Suprapubic skin (tissue), 4 donors: Measurements from ENCODE around the gene TAF3. TPM values are rescaled to one million over a fixed set of nuclear protein-coding genes. Genes with fewer than 3 reads are reported as not detected.

Experiments used
- DNase-seq, 2 donors: peaks; one replicate each; pipeline ENCODE4 v3.0.0-alpha.2; 2019; ENCODE audit warnings: low spot score in 2 of 2
- H3K27ac ChIP-seq: fragments of 200-600 bp; sonication (generic); one replicate; pipeline ENCODE4 v1.5.1; 2019
- H3K27me3 ChIP-seq: fragments of 200-600 bp; sonication (generic); one replicate; pipeline ENCODE4 v1.5.1; 2019
- H3K36me3 ChIP-seq: fragments of 200-600 bp; sonication (generic); one replicate; pipeline ENCODE4 v1.5.1; 2019
- H3K4me1 ChIP-seq: fragments of 200-600 bp; sonication (generic); one replicate; pipeline ENCODE4 v1.5.1; 2019
- H3K4me3 ChIP-seq: fragments of 200-600 bp; sonication (generic); one replicate; pipeline ENCODE4 v1.5.1; 2019; ENCODE audit warnings: mild to moderate bottlenecking
- H3K9me3 ChIP-seq: fragments of 200-600 bp; sonication (generic); one replicate; pipeline ENCODE4 v1.5.1; 2019
- EP300 ChIP-seq: sonication (generic); formaldehyde crosslinking; IDR thresholded peaks from one replicate; pipeline ENCODE4 v1.6.1; 2017; ENCODE audit warnings: antibody characterized with exemption
- POLR2A ChIP-seq, 2 donors: fragments of 450-650 bp; IDR thresholded peaks; one replicate each; pipeline ENCODE4 v1.6.1; 2017; ENCODE audit warnings: antibody characterized with exemption in 2 of 2, mild to moderate bottlenecking in 2 of 2, moderate library complexity in 2 of 2
- POLR2AphosphoS5 ChIP-seq, 3 donors: sonication (generic); formaldehyde crosslinking; IDR thresholded peaks; one replicate each; pipeline ENCODE4 v1.6.1; 2017; ENCODE audit warnings: antibody characterized with exemption in 3 of 3
- WGBS: methylation state at CpG from one replicate; pipeline ENCODE4 v1.1.5; 2018; 5-methylcytosine and 5-hydroxymethylcytosine counted together
- total RNA-seq, 4 donors: library from RNA; depleted of rRNA; stranded (reverse); fragments of >200 nt; gene quantifications; one replicate each; pipeline ENCODE4 v1.1.0, GENCODE V29; 2016
- TF ChIP-seq, protein P1 (sequence below), 2 donors: fragments of 200-600 bp in 1 of 2; fragments of 450-650 bp in 1 of 2; sonication (generic) in 1 of 2; IDR thresholded peaks; one replicate each; pipeline ENCODE4 v1.5.1; 2016 to 2019; ENCODE audit warnings: antibody characterized with exemption in 2 of 2, mild to moderate bottlenecking in 1 of 2, moderate library complexity in 1 of 2

TAF3 gene
- total RNA-seq, 4 donors from 2014 or later: 5.6 to 13.3 (median 10.3) TPM

DNA sequence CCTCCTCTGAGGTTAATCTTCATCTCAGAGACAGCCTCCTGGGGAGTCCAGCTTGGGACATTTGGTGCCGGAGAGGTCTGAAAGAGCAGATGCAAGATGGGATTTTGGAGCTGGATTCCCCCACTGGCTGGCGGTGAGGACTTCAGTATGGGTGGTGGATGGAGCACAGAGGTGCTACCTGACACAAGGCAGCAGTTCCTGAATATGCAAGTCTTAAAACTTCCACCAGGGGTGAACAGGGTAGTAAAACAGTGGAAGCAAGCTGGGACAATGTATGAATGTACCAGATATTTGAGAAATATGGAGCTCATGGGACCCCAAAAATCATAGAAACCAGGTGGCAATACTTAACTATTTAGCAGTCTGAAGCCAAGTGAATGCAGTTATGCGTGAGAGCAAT, 4.8 kb upstream of the TAF3 start:
- TF ChIP-seq EP300 (no peak), POLR2AphosphoS5 (IDR thresholded peaks at IDR 0.05) (no peak), POLR2A (IDR thresholded peaks at IDR 0.05) (no peak)
- TF ChIP-seq, protein P1, sequence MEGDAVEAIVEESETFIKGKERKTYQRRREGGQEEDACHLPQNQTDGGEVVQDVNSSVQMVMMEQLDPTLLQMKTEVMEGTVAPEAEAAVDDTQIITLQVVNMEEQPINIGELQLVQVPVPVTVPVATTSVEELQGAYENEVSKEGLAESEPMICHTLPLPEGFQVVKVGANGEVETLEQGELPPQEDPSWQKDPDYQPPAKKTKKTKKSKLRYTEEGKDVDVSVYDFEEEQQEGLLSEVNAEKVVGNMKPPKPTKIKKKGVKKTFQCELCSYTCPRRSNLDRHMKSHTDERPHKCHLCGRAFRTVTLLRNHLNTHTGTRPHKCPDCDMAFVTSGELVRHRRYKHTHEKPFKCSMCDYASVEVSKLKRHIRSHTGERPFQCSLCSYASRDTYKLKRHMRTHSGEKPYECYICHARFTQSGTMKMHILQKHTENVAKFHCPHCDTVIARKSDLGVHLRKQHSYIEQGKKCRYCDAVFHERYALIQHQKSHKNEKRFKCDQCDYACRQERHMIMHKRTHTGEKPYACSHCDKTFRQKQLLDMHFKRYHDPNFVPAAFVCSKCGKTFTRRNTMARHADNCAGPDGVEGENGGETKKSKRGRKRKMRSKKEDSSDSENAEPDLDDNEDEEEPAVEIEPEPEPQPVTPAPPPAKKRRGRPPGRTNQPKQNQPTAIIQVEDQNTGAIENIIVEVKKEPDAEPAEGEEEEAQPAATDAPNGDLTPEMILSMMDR (IDR thresholded peaks at IDR 0.05): no peak
- Histone ChIP-seq H3K4me1 (peaks cover 4% of the 10 kb centered on the region), H3K4me3 (no peak overlapping the region), H3K9me3 (no peaks in the 10 kb centered on the region), H3K27me3 (no peaks in the 10 kb centered on the region), H3K36me3 (peaks cover 4% of the 10 kb centered on the region), H3K27ac (no peak overlapping the region)
- 73% methylated on average over 3 of the region's 3 CpGs for WGBS
- DNase-seq: no peak

DNA sequence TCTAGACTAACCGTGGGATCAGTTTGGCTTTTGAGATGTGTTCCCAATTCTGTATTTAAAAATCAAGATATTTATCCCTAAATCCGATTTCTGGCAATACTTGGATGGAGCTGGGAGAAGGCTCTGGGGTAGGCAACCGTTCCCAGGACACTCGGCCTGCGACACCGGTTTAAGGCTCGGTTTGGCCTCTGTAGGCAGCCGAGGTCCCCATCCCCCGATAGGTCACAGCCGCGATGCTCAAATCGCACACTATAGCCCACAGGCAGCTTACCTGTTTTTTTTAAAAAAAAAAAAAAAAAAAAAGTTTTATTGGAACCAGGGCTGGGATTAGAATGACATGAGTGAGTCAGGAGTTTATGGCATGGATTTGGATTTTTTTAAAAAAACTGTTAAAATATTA, 729 bp upstream of the TAF3 start:
- Histone ChIP-seq H3K4me1 (peaks cover 17% of the 10 kb centered on the region), H3K36me3 (no peaks in the 10 kb centered on the region), H3K4me3 (peak overlapping the region; percentile 97), H3K9me3 (no peaks in the 10 kb centered on the region), H3K27ac (no peak overlapping the region), H3K27me3 (no peaks in the 10 kb centered on the region)
- WGBS: 22% methylated on average over 12 of the region's 12 CpGs
- no peak for DNase-seq
- no peak for TF ChIP-seq POLR2AphosphoS5 (IDR thresholded peaks at IDR 0.05)

DNA sequence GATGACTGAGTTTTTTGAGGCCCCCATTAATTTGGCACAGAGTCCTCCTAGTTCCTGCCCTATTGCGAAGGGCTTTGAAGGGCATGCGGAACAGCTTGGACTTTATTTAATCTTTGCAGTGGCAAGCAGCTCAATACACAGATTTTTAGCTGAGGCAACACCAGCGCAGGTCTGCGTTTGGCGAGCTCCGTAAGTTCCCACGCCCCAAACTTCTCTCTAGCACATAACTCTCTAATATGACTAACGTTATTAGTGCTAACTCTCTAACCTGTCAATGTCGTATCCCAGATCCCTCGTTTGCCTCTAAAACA, 366 bp upstream of the TAF3 start:
- TF ChIP-seq POLR2AphosphoS5 (IDR thresholded peaks at IDR 0.05) (no peak), EP300 (no peak), POLR2A (IDR thresholded peaks at IDR 0.05) (no peak)
- TF ChIP-seq, protein P1 (IDR thresholded peaks at IDR 0.05): no peak
- DNase-seq: no peak
- peaks cover 3% of the 10 kb centered on the region for H3K36me3 ChIP-seq
- H3K4me1 ChIP-seq: peaks cover 17% of the 10 kb centered on the region
- H3K27me3 ChIP-seq: no peaks in the 10 kb centered on the region
- no peak overlapping the region for H3K27ac ChIP-seq
- whole genome bisulfite sequencing: 0% methylated on average over 10 of the region's 10 CpGs
- no peaks in the 10 kb centered on the region for H3K9me3 ChIP-seq
- H3K4me3 ChIP-seq: peak overlapping the region; percentile 97

DNA sequence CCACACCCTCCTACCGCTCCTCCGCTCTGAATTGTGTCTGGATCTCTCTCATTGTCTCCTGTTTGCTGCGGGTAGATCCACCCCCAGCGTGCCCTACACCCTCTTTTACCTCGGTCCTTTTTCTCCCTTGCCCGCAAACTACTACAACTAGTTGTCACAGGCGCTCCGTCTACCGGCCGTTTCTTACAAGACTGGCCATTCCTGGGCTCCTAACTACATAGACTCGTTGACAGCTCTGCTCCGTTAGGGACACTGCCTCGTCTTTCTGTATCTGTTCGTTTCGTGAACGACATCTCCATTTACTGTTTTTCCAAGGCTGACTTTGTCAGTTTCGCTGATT, 786 bp downstream of the TAF3 start:
- no peak for DNase-seq
- 2% methylated on average over 17 of the region's 17 CpGs for WGBS
- H3K9me3 ChIP-seq: no peaks in the 10 kb centered on the region
- TF ChIP-seq, protein P1 (IDR thresholded peaks at IDR 0.05): no peak
- TF ChIP-seq POLR2AphosphoS5 (IDR thresholded peaks at IDR 0.05) (no peak), POLR2A (IDR thresholded peaks at IDR 0.05) (no peak), EP300 (no peak)
- no peaks in the 10 kb centered on the region for H3K27me3 ChIP-seq
- H3K27ac ChIP-seq: no peak overlapping the region
- H3K4me1 ChIP-seq: peaks cover 17% of the 10 kb centered on the region
- peaks cover 5% of the 10 kb centered on the region for H3K36me3 ChIP-seq
- peak overlapping the region; percentile 97 for H3K4me3 ChIP-seq

DNA sequence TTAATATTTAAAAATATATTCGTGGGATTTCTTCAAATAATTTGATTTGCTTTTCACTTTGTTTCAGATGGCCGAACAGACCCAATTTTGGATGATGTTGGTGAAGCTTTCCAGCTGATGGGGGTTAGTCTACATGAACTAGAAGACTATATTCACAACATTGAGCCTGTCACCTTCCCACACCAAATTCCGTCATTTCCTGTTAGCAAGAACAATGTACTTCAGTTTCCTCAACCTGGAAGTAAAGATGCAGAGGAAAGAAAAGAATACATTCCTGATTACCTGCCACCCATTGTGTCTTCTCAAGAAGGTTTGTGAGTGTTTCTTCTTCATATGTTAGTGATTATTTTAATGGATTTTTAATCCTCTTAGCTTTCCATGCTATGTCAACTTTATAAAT, 5.9 kb downstream of the TAF3 start:
- Histone ChIP-seq H3K9me3 (no peaks in the 10 kb centered on the region), H3K27me3 (no peaks in the 10 kb centered on the region), H3K4me1 (peaks cover 11% of the 10 kb centered on the region), H3K27ac (no peak overlapping the region), H3K4me3 (no peak overlapping the region), H3K36me3 (peaks cover 40% of the 10 kb centered on the region)
- TF ChIP-seq, protein P1 (IDR thresholded peaks at IDR 0.05): no peak
- TF ChIP-seq POLR2AphosphoS5 (IDR thresholded peaks at IDR 0.05): no peak
- WGBS: 91% methylated on average over 3 of the region's 3 CpGs
- DNase-seq: no peak

DNA sequence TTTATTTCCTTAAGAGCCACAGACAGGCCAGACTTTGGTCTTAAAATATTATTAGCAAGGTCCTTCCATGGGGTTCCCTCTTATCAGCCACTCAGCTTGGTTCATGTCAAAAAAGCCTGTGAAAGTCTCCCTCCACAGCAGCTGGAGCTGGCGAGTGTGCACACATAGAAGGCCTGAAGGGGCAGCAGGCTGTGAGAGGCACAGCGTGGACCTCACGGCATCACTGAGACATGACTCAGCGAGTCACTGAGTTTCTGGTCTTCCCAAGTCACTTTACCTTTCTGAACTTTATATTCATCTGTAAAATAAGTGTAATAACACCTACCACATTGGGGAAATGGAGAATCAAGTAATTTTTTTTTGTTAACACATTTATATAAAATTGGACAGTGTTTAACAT, 8.7 kb downstream of the TAF3 start:
- no peaks in the 10 kb centered on the region for H3K4me1 ChIP-seq
- peaks cover 40% of the 10 kb centered on the region for H3K36me3 ChIP-seq
- 91% methylated on average over 4 of the region's 4 CpGs for WGBS
- no peaks in the 10 kb centered on the region for H3K27me3 ChIP-seq
- H3K9me3 ChIP-seq: no peaks in the 10 kb centered on the region
- no peak for DNase-seq
- no peak overlapping the region for H3K27ac ChIP-seq
- H3K4me3 ChIP-seq: no peak overlapping the region
- no peak for TF ChIP-seq POLR2AphosphoS5 (IDR thresholded peaks at IDR 0.05)
- no peak for TF ChIP-seq POLR2A (IDR thresholded peaks at IDR 0.05)
- TF ChIP-seq, protein P1 (IDR thresholded peaks at IDR 0.05): no peak
- no peak for TF ChIP-seq EP300
